K562 (cell line): ENCODE measurements around the gene PNPLA4. TPM values are rescaled to one million over a fixed set of nuclear protein-coding genes. Genes with fewer than 3 reads are reported as not detected.

Source experiments
- ATAC-seq: fragments of 200-7000 bp; cut with Tn5 transposase; 3 replicates; pipeline ENCODE4 v1.9.1; 2020; ENCODE audit warnings: moderate library complexity
- BruUV-seq: library from RNA; stranded (reverse); fragments of 400-500 nt; replicated peaks from 2 replicates; lab custom pipeline; 2021; lab: Mats Ljungman, UMichigan
- CTCF ChIA-PET: fragments of 300-600 bp; formaldehyde crosslinking; extraction: SDS; loops from one replicate; lab custom pipeline; 2021; ENCODE audit warnings: low intra/inter-chr PET ratio; lab: Yijun Ruan, JAX
- POLR2A ChIA-PET: fragments of 300-600, 350-650 bp; sonication (Branson Sonifier 250); formaldehyde crosslinking; extraction: SDS; loops from one replicate; lab custom pipeline; 2021; ENCODE audit warnings: antibody characterized with exemption, inconsistent platforms; lab: Yijun Ruan, JAX
- DNase-seq, 4 experiments: peaks; one replicate each; pipeline versions ENCODE4 v3.0.0 to v3.0.0-alpha.2; 2011 to 2018; ENCODE audit warnings: low spot score in 3 of 4, mixed read lengths in 3 of 4; ENCODE audit errors: extremely low read depth in 1 of 4
- FAIRE-seq: peaks from 2 replicates; lab custom pipeline; 2011; peaks lifted over from hg19 to GRCh38; lab: Jason Lieb, UNC
- H2AFZ ChIP-seq: 2 replicates; pipeline ENCODE4 v1.6.0; 2011; ENCODE audit warnings: low read depth, low read length, control low read depth, inconsistent platforms
- H3K27ac ChIP-seq: fragments of 200-600 bp; 3 replicates; pipeline ENCODE4 v1.8.0; 2011; ENCODE audit warnings: low read depth, mild to moderate bottlenecking, control low read depth, inconsistent platforms, low read length, moderate library complexity, mixed read lengths; ENCODE audit errors: extremely low read depth
- H3K27me3 ChIP-seq, 2 experiments: fragments of 300-600 bp in 1 of 2; 2 replicates in 1 of 2; 3 replicates in 1 of 2; pipeline versions ENCODE4 v1.6.0 to v1.8.0; 2011; ENCODE audit warnings: inconsistent platforms in 2 of 2, low read length in 2 of 2, mild to moderate bottlenecking in 1 of 2, mixed read lengths in 1 of 2, moderate library complexity in 1 of 2; ENCODE audit not compliant: control insufficient read depth in 2 of 2, insufficient read depth in 2 of 2
- H3K36me3 ChIP-seq: fragments of 300-600 bp; 3 replicates; pipeline ENCODE4 v1.8.0; 2011; ENCODE audit warnings: mild to moderate bottlenecking, low read length, inconsistent platforms; ENCODE audit not compliant: control insufficient read depth, insufficient read depth
- H3K4me1 ChIP-seq, 2 experiments: fragments of 200-600 bp in 1 of 2; replicated peaks in 1 of 2; 2 replicates in 1 of 2; 3 replicates in 1 of 2; pipeline versions ENCODE4 v1.5.1 to v1.8.0; 2011; ENCODE audit warnings: inconsistent platforms in 2 of 2, low read length in 2 of 2, mild to moderate bottlenecking in 1 of 2, mixed read lengths in 1 of 2, moderate library complexity in 1 of 2; ENCODE audit not compliant: control insufficient read depth in 2 of 2, insufficient read depth in 2 of 2
- H3K4me2 ChIP-seq: 2 replicates; pipeline ENCODE4 v1.6.1; 2011; ENCODE audit warnings: low read length, control low read depth, inconsistent platforms, mixed read lengths; ENCODE audit not compliant: insufficient read depth
- H3K4me3 ChIP-seq: fragments of 200-600 bp; sonication (generic), shearing (Covaris generic); 2 replicates; pipeline ENCODE4 v1.5.1; 2016; ENCODE audit warnings: control low read depth, inconsistent platforms
- H3K79me2 ChIP-seq: fragments of 200-600 bp; 3 replicates; pipeline ENCODE4 v1.8.0; 2011; ENCODE audit warnings: low read length, inconsistent platforms; ENCODE audit not compliant: control insufficient read depth, insufficient read depth
- H3K9ac ChIP-seq, 2 experiments: 2 replicates each; pipeline versions ENCODE4 v1.6.0 to v1.6.1; 2011; ENCODE audit warnings: low read depth in 2 of 2, low read length in 2 of 2, control low read depth in 1 of 2, inconsistent platforms in 1 of 2, mild to moderate bottlenecking in 1 of 2, mixed read lengths in 1 of 2; ENCODE audit not compliant: insufficient read depth in 1 of 2
- H3K9me1 ChIP-seq: one replicate; pipeline ENCODE4 v1.6.0; 2011; ENCODE audit warnings: inconsistent platforms, mild to moderate bottlenecking, low read length, moderate library complexity; ENCODE audit not compliant: control insufficient read depth, insufficient read depth
- H3K9me3 ChIP-seq: replicated peaks from 2 replicates; pipeline ENCODE4 v1.5.1; 2011; ENCODE audit warnings: low read depth, low read length, inconsistent platforms; ENCODE audit not compliant: control insufficient read depth, insufficient read depth
- H4K20me1 ChIP-seq: replicated peaks from 2 replicates; pipeline ENCODE4 v1.6.1; 2011; ENCODE audit warnings: low read length, inconsistent platforms, mixed read lengths; ENCODE audit not compliant: control insufficient read depth, insufficient read depth
- BMI1 ChIP-seq: fragments of 150-350 bp; IDR thresholded peaks from 2 replicates; pipeline ENCODE4 v1.6.1; 2014; ENCODE audit warnings: low read length
- DMBX1 ChIP-seq: fragments of 250-450 bp; sonication (Bioruptor Pico); IDR thresholded peaks from 2 replicates; pipeline ENCODE4 v1.8.0; 2022; ENCODE audit warnings: inconsistent platforms, mild to moderate bottlenecking, moderate library complexity, borderline replicate concordance
- KLF16 ChIP-seq: IDR thresholded peaks from 2 replicates; pipeline ENCODE4 v1.6.1; 2016; ENCODE audit warnings: antibody characterized with exemption
- NR2F6 ChIP-seq: fragments of 450-650 bp; formaldehyde crosslinking; IDR thresholded peaks from 2 replicates; pipeline ENCODE4 v1.4.0; 2020; ENCODE audit warnings: mild to moderate bottlenecking
- PCBP2 ChIP-seq: fragments of 200-400 bp; formaldehyde crosslinking; IDR thresholded peaks from 2 replicates; pipeline ENCODE4 v1.6.1; 2018; ENCODE audit warnings: low read length, low read depth, mild to moderate bottlenecking, moderate library complexity; ENCODE audit not compliant: poor library complexity, severe bottlenecking
- PYGO2 ChIP-seq: fragments of 450-650 bp; IDR thresholded peaks from 2 replicates; pipeline ENCODE4 v1.6.1; 2016; ENCODE audit warnings: mild to moderate bottlenecking, missing genetic modification characterization, moderate library complexity, missing compliant biosample characterization
- RFX7 ChIP-seq: fragments of 250-450 bp; sonication (Bioruptor Pico); IDR thresholded peaks from 2 replicates; pipeline ENCODE4 v1.5.1; 2021; ENCODE audit warnings: mild to moderate bottlenecking
- SMAD2 ChIP-seq: fragments of 150-350 bp; IDR thresholded peaks from 2 replicates; pipeline ENCODE4 v1.6.1; 2014; ENCODE audit warnings: low read depth, mild to moderate bottlenecking, low read length
- TAF9B ChIP-seq: fragments of 450-650 bp; IDR thresholded peaks from 2 replicates; pipeline ENCODE4 v1.6.1; 2018; ENCODE audit warnings: mild to moderate bottlenecking; ENCODE audit not compliant: partially characterized antibody
- TBP ChIP-seq: optimal IDR thresholded peaks from 2 replicates; pipeline ENCODE3; 2011; ENCODE audit warnings: low read depth, low read length, improper control_type of control experiment
- WHSC1 ChIP-seq: IDR thresholded peaks from one replicate; pipeline ENCODE4 v1.6.1; 2012; ENCODE audit warnings: low read length, control low read depth, inconsistent platforms
- ZBTB1 ChIP-seq: sonication (generic); formaldehyde crosslinking; IDR thresholded peaks from 2 replicates; pipeline ENCODE4 v1.8.1; 2023; ENCODE audit warnings: missing genetic modification reagents, low read depth, mild to moderate bottlenecking, borderline replicate concordance
- ZNF212 ChIP-seq: fragments of 450-650 bp; formaldehyde crosslinking; IDR thresholded peaks from 2 replicates; pipeline ENCODE4 v1.4.0; 2020; ENCODE audit warnings: mild to moderate bottlenecking
- ZNF316 ChIP-seq: fragments of 450-650 bp; IDR thresholded peaks from 2 replicates; pipeline ENCODE4 v1.6.1; 2016
- ZNF561 ChIP-seq: fragments of 450-650 bp; formaldehyde crosslinking; conservative IDR thresholded peaks from 2 replicates; pipeline ENCODE4 v1.4.0; 2020; ENCODE audit warnings: mild to moderate bottlenecking, moderate library complexity
- ZNF707 ChIP-seq: fragments of 250-450 bp; sonication (Bioruptor Pico); conservative IDR thresholded peaks from 2 replicates; pipeline ENCODE4 v1.8.0; 2022; ENCODE audit warnings: inconsistent platforms, mild to moderate bottlenecking, moderate library complexity
- WGBS: fragments of 100-300 bp; shearing (Covaris generic); methylation state at CpG from one replicate; pipeline ENCODE4 v1.1.6; 2016; ENCODE audit warnings: low coverage, mixed read lengths; ENCODE audit not compliant: insufficient coverage; ENCODE audit errors: missing lambda C conversion rate; 5-methylcytosine and 5-hydroxymethylcytosine counted together
- in situ Hi-C: fragments of 300-500 bp; cut with MboI; formaldehyde crosslinking; loops from 4 replicates; pipeline ENCODE4 v1.15.0; 2018; ENCODE audit warnings: inconsistent platforms, mixed read lengths
- intact Hi-C: fragments of 100-400 bp; cut with micrococcal nuclease; formaldehyde crosslinking; loops from 2 replicates; pipeline ENCODE4 v1.14.2; 2022
- polyA plus RNA-seq, 8 experiments: library from polyadenylated mRNA; depleted of rRNA in 4 of 8; stranded (reverse) in 5 of 8; unstranded in 3 of 8; fragments of >200 nt; fragmentation: Nextera tagmentation in 2 of 8; fragmentation: Illumina TruSeq in 1 of 8; extraction: Ambion mirVana in 2 of 8; extraction: Trizol in 1 of 8; gene quantifications; 2 replicates each; pipeline versions ENCODE4 v1.2.1 to v1.2.3, GENCODE V29; 2011 to 2014; ENCODE audit warnings: inconsistent platforms in 1 of 8, missing spikeins in 1 of 8
- total RNA-seq, 7 experiments: library from RNA; depleted of rRNA in 6 of 7; stranded (reverse); fragments of >200 nt in 6 of 7; fragmentation: Illumina TruSeq in 2 of 7; extraction: Trizol in 2 of 7; gene quantifications; 2 replicates each; pipeline versions ENCODE4 v1.2.1 to v1.2.3, GENCODE V29; 2011 to 2021; ENCODE audit warnings: low replicate concordance in 1 of 7
- TF ChIP-seq, protein P1 (sequence below), 2 experiments: IDR thresholded peaks; 2 replicates each; pipeline ENCODE4 v1.6.1; 2011; ENCODE audit warnings: borderline replicate concordance in 1 of 2, control low read depth in 1 of 2, low read depth in 1 of 2, low read length in 1 of 2, mild to moderate bottlenecking in 1 of 2, mixed read lengths in 1 of 2, moderate library complexity in 1 of 2; ENCODE audit not compliant: insufficient read depth in 1 of 2, insufficient read length in 1 of 2, poor library complexity in 1 of 2, severe bottlenecking in 1 of 2; ENCODE audit errors: extremely low read depth in 1 of 2

Gene PNPLA4
- total and polyA plus RNA-seq, 9 of the 15 experiments (the other 6 are each of a cell fraction or from before 2014, with no cell fraction given) = 20.7 to 61.1 (median 32.7) TPM

GRCh38 chrX:7872042-7872441, 55.2 kb downstream of the PNPLA4 start:
- no peak overlapping the region for H3K4me3 ChIP-seq
- ChIA-PET CTCF (no interaction called here), POLR2A (no interaction called here)
- H3K27ac ChIP-seq = no peak overlapping the region
- no peak overlapping the region for H3K9ac ChIP-seq
- DNase-seq (no peak), ATAC-seq (no peak), FAIRE-seq (no peak)
- BruUV-seq = no TSS peak
- no peak overlapping the region for H3K4me2 ChIP-seq
- 0% methylated on average over 4 of the region's 4 CpGs for WGBS
- no peaks in the 10 kb centered on the region for H3K79me2 ChIP-seq
- H3K9me3 ChIP-seq = no peaks in the 10 kb centered on the region
- H3K9me1 ChIP-seq = no peaks in the 10 kb centered on the region
- H2AFZ ChIP-seq = no peak overlapping the region
- no peak for TF ChIP-seq KLF16
- no peak for TF ChIP-seq WHSC1
- TF ChIP-seq ZBTB1 (CRISPR knock-in tag) = no peak
- TF ChIP-seq SMAD2 = no peak
- TF ChIP-seq TBP = no peak
- TF ChIP-seq ZNF212 (CRISPR knock-in tag) = no peak
- no peak for TF ChIP-seq ZNF561 (CRISPR knock-in tag)
- no peaks in the 10 kb centered on the region for H3K27me3 ChIP-seq
- in situ Hi-C loops (no loop called here), intact Hi-C loops (no loop called here)
- H3K4me1 ChIP-seq = no peaks in the 10 kb centered on the region
- no peaks in the 10 kb centered on the region for H4K20me1 ChIP-seq
- H3K36me3 ChIP-seq = no peaks in the 10 kb centered on the region

- no peak for TF ChIP-seq RFX7 (CRISPR knock-in tag)
- no peak for TF ChIP-seq NR2F6 (CRISPR knock-in tag)
- TF ChIP-seq PCBP2 = no peak
- TF ChIP-seq ZNF707 (CRISPR knock-in tag) = no peak
- TF ChIP-seq DMBX1 (CRISPR knock-in tag) = no peak
- no peak for TF ChIP-seq PYGO2 (tag)
- no peak for TF ChIP-seq BMI1
- TF ChIP-seq, protein P1, sequence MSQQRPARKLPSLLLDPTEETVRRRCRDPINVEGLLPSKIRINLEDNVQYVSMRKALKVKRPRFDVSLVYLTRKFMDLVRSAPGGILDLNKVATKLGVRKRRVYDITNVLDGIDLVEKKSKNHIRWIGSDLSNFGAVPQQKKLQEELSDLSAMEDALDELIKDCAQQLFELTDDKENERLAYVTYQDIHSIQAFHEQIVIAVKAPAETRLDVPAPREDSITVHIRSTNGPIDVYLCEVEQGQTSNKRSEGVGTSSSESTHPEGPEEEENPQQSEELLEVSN (IDR thresholded peaks at IDR 0.05; ENCODE audit: borderline replicate concordance in 1 of 2, extremely low read depth in 1 of 2, insufficient read depth in 1 of 2, insufficient read length in 1 of 2, low read depth in 1 of 2, low read length in 1 of 2, poor library complexity in 1 of 2, severe bottlenecking in 1 of 2) = no peak
- TF ChIP-seq ZNF316 = no peak
- no peak for TF ChIP-seq TAF9B
- no peaks in the 10 kb centered on the region for H3K9me3 ChIP-seq
- no peak for FAIRE-seq
- no peaks in the 10 kb centered on the region for H3K4me1 ChIP-seq
- no peaks in the 10 kb centered on the region for H3K27me3 ChIP-seq
- no peaks in the 10 kb centered on the region for H3K79me2 ChIP-seq
- no TSS peak for BruUV-seq
- H3K4me2 ChIP-seq = no peak overlapping the region
- ChIA-PET CTCF (no interaction called here), POLR2A (no interaction called here)
- H2AFZ ChIP-seq = no peak overlapping the region
- H3K9me1 ChIP-seq = no peaks in the 10 kb centered on the region
- H4K20me1 ChIP-seq = no peaks in the 10 kb centered on the region
- 0% methylated on average over 1 of the region's 1 CpG for WGBS
- ATAC-seq = no peak
- in situ Hi-C loops = no loop called here
- H3K27ac ChIP-seq = no peak overlapping the region
- H3K9ac ChIP-seq = no peak overlapping the region
- intact Hi-C loops = no loop called here
- no peak overlapping the region for H3K4me3 ChIP-seq
- no peak for DNase-seq
- H3K36me3 ChIP-seq = no peaks in the 10 kb centered on the region
These were observed 75.0 kb downstream of the PNPLA4 start for GRCh38 chrX:7852166-7852565.
